ENCODE data around the gene HERC6. TPM values are rescaled to one million over a fixed set of nuclear protein-coding genes. Genes with fewer than 3 reads are reported as not detected.

HERC6 gene
- total and polyA plus RNA-seq, 2 of the 8 experiments (the other 6 are each of a cell fraction or from before 2014, with no cell fraction given): 3.7 to 3.8 TPM

DNA sequence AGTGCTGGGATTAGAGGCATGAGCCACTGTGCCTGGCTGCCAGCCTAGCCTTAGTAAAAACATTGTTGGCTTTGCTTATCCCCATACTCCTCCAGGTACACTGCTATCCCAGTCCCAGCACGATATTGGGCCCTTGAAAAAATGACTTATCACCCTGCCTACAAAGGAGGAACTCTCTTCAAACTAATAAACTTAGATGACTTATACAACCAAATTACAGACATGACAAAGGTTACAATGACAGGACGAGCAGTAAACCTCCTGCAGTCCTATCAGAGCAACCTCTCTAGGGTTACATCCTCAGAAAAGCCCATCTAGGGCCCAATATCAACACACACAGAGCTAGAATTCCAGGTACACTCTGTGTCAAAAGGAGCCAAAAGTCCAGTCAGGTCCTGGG is 72.6 kb downstream of the HERC6 start:
- Histone ChIP-seq H3K18ac (ENCODE audit: extremely low read depth, low read length) (no peak overlapping the region), H3K56ac (replicated peaks; ENCODE audit: insufficient read length, low read depth, low read length) (no peak overlapping the region), H3K9ac (replicated peaks in 1 of 4; ENCODE audit: extremely low read depth in 1 of 4, low read depth in 3 of 4, low read length in 3 of 4) (no peak overlapping the region), H3K23ac (ENCODE audit: insufficient read length) (no peak overlapping the region), H2BK120ac (replicated peaks; ENCODE audit: low read depth, low read length) (no peak overlapping the region), H3K36me3 (ENCODE audit: control insufficient read depth in 2 of 4, insufficient read depth in 4 of 4, low read length in 3 of 4) (no peaks in the 10 kb centered on the region), H4K20me1 (replicated peaks in 1 of 2; ENCODE audit: control insufficient read depth in 1 of 2, insufficient read depth in 2 of 2, low read length in 2 of 2) (no peaks in the 10 kb centered on the region), H2AK5ac (ENCODE audit: low read depth, low read length) (no peak overlapping the region), H2BK5ac (ENCODE audit: low read depth, low read length) (no peak overlapping the region), H3K4me2 (ENCODE audit: insufficient read depth in 1 of 2, low read depth in 2 of 2, low read length in 2 of 2) (no peak overlapping the region), H3K79me2 (ENCODE audit: control insufficient read depth in 1 of 2, insufficient read depth in 2 of 2, low read length in 2 of 2) (no peaks in the 10 kb centered on the region), H4K91ac (replicated peaks; ENCODE audit: insufficient read length, low read length) (no peak overlapping the region), H3K79me1 (ENCODE audit: low read depth, low read length) (no peaks in the 10 kb centered on the region), H2BK20ac (ENCODE audit: low read length) (no peak overlapping the region), H3K14ac (ENCODE audit: insufficient read length) (no peak overlapping the region), H3K9me3 (ENCODE audit: insufficient read depth in 2 of 2, low read depth in 1 of 2, low read length in 1 of 2) (peaks cover 5 to 9% of the 10 kb centered on the region in 2 experiments; a peak in 3 of 4 replicates), H3K27ac (ENCODE audit: low read depth, low read length) (no peak overlapping the region), H2BK15ac (ENCODE audit: low read length) (no peak overlapping the region), H3K4ac (replicated peaks; ENCODE audit: insufficient read length, low read depth, low read length) (no peak overlapping the region), H3K23me2 (ENCODE audit: low read depth, low read length) (no peaks in the 10 kb centered on the region), H3K4me1 (replicated peaks in 1 of 4; ENCODE audit: control insufficient read depth in 3 of 4, insufficient read depth in 4 of 4, low read length in 3 of 4) (peaks cover 0 to 8% (median 3%) of the 10 kb centered on the region in 4 experiments; a peak in 4 of 7 replicates), H4K5ac (ENCODE audit: insufficient read length, low read depth, low read length) (no peak overlapping the region), H3K4me3 (ENCODE audit: extremely low read depth in 1 of 4, insufficient read depth in 2 of 4, low read depth in 3 of 4, low read length in 4 of 4) (no peak overlapping the region), H4K8ac (ENCODE audit: extremely low read depth, insufficient read depth, low read length) (no peak overlapping the region), H2AFZ (ENCODE audit: low read length) (no peak overlapping the region), H3K27me3 (replicated peaks in 1 of 4; ENCODE audit: control insufficient read depth in 3 of 4, extremely low read depth in 1 of 4, insufficient read depth in 3 of 4, low read length in 3 of 4) (no peaks in the 10 kb centered on the region), H2BK12ac (ENCODE audit: low read depth, low read length) (no peak overlapping the region)
- WGBS, 2 experiments (ENCODE audit: extremely low coverage in 1 of 2, insufficient coverage in 1 of 2, insufficient read length in 1 of 2, insufficient replicate concordance in 2 of 2, low coverage in 1 of 2, low lambda C conversion rate in 2 of 2, missing lambda C conversion rate in 1 of 2): 84% methylated on average over 2 of the region's 2 CpGs; no CpG with 5 or more reads in 1 of the 2 experiments
- CTCF ChIA-PET (ENCODE audit: partially characterized antibody): interaction anchor here (1.7 kb wide), 1 partner anchor 73 kb away, joined by 6 read pairs; the partner anchor contains the start of gene HERC6
- FAIRE-seq: no peak
- no peak for DNase-seq (ENCODE audit: low read depth in 1 of 2, low spot score in 2 of 2)
- POLR2A ChIA-PET (ENCODE audit: partially characterized antibody): no interaction called here
- no peak for TF ChIP-seq SP2 (IDR thresholded peaks at IDR 0.05; ENCODE audit: low read length)
- TF ChIP-seq FOSL1 (IDR thresholded peaks at IDR 0.05; ENCODE audit: insufficient read depth, low read depth, low read length): no peak
- TF ChIP-seq RNF2 (IDR thresholded peaks at IDR 0.05; ENCODE audit: borderline replicate concordance, low read depth, low read length, missing control alignments, poor library complexity, severe bottlenecking): no peak
- no peak for TF ChIP-seq CHD1 (IDR thresholded peaks at IDR 0.05; ENCODE audit: low read depth, low read length)
- no peak for TF ChIP-seq SP4 (IDR thresholded peaks at IDR 0.05; ENCODE audit: low read length)
- no peak for TF ChIP-seq SRF (IDR thresholded peaks at IDR 0.05; ENCODE audit: low read depth, low read length)
- TF ChIP-seq POU5F1 (IDR thresholded peaks at IDR 0.05; ENCODE audit: low read depth, low read length): no peak
- no peak for TF ChIP-seq JUN (IDR thresholded peaks at IDR 0.05; ENCODE audit: low read depth, low read length)
- no peak for TF ChIP-seq TAF7 (optimal IDR thresholded peaks at IDR 0.05; ENCODE audit: borderline replicate concordance, low read depth, low read length)
- TF ChIP-seq GABPA (IDR thresholded peaks at IDR 0.05; ENCODE audit: borderline replicate concordance, insufficient read depth, low read length): no peak
- TF ChIP-seq YY1 (IDR thresholded peaks at IDR 0.05; ENCODE audit: low read depth, low read length): no peak
- TF ChIP-seq, protein P1, sequence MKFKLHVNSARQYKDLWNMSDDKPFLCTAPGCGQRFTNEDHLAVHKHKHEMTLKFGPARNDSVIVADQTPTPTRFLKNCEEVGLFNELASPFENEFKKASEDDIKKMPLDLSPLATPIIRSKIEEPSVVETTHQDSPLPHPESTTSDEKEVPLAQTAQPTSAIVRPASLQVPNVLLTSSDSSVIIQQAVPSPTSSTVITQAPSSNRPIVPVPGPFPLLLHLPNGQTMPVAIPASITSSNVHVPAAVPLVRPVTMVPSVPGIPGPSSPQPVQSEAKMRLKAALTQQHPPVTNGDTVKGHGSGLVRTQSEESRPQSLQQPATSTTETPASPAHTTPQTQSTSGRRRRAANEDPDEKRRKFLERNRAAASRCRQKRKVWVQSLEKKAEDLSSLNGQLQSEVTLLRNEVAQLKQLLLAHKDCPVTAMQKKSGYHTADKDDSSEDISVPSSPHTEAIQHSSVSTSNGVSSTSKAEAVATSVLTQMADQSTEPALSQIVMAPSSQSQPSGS (IDR thresholded peaks at IDR 0.05; ENCODE audit: low read length): no peak
- TF ChIP-seq CEBPB (IDR thresholded peaks at IDR 0.05; ENCODE audit: low read depth, low read length): no peak

Measured in H1 (cell line).